GDM1 (cell line): ENCODE data around the gene SF3A2.

ENCODE experiments used
- DNase-seq: peaks from one replicate; lab custom pipeline; 2025; lab: John Stamatoyannopoulos, UW

SF3A2 gene

GRCh38 chr19:2240881-2241760 is 4.5 kb downstream of the SF3A2 start:
- no peak for DNase-seq

DNA sequence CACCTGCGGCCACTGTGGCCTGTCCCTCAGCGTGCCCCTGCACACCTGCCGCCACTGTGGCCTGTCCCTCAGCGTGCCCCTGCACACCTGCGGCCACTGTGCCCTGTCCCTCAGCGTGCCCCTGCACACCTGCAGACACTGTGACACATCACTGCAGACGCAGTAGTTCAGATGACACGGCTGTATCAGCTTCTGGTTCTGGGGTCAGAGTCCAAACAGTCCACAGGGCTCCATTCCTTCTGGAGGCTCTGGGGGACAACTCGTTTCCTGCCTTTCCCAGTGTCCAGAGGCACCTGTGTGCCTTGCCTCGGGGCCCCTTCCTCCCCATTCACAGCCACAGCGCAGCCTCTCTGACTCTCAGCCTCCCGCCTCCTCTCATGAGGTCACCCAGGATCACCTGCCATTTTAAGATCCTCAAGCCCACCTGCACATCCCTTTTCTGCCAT is 5.5 kb downstream of the SF3A2 start:
- no peak for DNase-seq

DNA sequence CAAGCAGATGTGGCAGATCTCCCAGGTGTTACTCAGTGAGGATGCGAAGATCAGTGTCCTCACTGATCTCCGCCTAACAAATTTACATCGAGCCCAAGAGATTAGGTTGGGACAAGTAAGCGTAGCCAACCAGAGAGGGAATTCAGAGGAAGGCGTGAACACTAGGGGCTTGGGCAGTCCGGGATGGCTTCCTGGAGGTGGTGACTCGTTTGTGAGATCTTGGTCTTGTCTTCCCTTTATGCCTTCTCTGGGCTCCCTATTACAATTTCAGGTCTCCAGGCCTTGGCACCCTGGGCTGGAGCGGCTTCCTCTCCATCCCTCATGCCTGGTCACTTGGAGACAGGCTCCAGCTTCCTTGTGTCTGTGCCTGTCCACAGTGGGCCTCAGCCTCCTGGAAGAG is 6.2 kb downstream of the SF3A2 start:
- no peak for DNase-seq

GRCh38 chr19:2243274-2244124 is 6.9 kb downstream of the SF3A2 start:
- DNase-seq, result no peak

- no peak for DNase-seq
These were observed 7.4 kb downstream of the SF3A2 start for GRCh38 chr19:2244125-2244411.

- DNase-seq, result no peak
These were observed 7.9 kb downstream of the SF3A2 start for GRCh38 chr19:2244486-2244885.

DNA sequence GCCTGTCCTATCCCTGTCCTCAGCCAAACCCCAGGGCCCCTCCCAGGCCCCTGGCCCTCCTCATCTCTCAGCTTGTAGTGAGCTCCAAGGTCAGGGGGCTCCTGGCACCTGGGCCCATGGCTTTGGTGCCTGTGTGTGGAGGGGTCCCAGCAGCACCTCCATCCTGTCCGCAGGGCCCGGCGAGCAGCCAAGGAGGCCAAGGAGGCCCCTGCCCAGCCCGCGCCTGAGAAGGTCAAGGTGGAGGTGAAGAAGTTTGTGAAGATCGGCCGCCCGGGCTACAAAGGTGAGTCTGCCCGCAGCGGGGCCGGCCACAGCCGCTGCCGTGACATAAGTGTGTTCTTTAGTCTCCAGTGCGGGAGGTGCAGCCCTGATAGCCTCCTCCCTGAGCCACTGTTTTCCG is 8.6 kb downstream of the SF3A2 start:
- no peak for DNase-seq

DNA sequence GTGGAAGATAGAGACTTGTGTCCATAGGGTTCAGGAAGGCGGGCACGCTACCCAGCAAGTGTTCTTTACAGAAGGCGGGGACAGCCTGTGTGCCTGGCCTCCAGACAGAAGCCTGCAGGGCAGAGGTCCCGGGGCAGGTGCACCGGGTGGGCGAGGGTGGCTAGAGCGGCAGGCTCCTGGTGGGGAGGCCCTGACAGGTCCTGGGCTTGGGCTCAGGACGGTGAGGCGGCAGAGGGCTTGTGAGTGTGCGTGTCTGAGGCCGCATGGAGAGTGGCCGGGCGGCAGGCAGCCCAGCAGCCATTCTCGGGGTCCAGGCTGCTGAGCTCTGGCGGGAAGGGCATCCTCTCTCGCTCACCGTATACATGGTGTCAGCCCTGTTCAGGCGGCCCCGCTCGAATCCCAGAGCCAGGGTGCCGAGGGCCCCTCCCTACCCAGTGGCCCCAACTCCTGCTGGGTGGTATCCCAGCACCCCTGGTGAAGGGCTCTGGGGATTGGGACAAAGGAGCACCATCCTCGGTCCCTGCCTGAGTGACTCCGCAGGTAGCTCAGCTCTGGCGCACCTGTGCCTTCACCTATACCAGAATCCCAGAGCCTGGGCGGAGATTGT is 9.5 kb downstream of the SF3A2 start:
- no peak for DNase-seq

GRCh38 chr19:2246801-2247361 is 10.3 kb downstream of the SF3A2 start:
- no peak for DNase-seq

GRCh38 chr19:2247433-2248101 is 10.9 kb downstream of the SF3A2 start:
- no peak for DNase-seq

GRCh38 chr19:2248136-2249009 is 11.7 kb downstream of the SF3A2 start:
- no peak for DNase-seq

GRCh38 chr19:2249010-2249866 is 12.6 kb downstream of the SF3A2 start, which contains the start of gene AMH:
AMH (plus strand) TSS chr19:2249323; CDS start chr19:2249333, 10 bp downstream.
- no peak for DNase-seq

GRCh38 chr19:2249880-2250765 is 13.5 kb downstream of the SF3A2 start:
- no peak for DNase-seq

GRCh38 chr19:2250766-2251105 is 14.1 kb downstream of the SF3A2 start:
- no peak for DNase-seq

GRCh38 chr19:2251106-2252054 is 14.8 kb downstream of the SF3A2 start:
- DNase-seq, result no peak

DNA sequence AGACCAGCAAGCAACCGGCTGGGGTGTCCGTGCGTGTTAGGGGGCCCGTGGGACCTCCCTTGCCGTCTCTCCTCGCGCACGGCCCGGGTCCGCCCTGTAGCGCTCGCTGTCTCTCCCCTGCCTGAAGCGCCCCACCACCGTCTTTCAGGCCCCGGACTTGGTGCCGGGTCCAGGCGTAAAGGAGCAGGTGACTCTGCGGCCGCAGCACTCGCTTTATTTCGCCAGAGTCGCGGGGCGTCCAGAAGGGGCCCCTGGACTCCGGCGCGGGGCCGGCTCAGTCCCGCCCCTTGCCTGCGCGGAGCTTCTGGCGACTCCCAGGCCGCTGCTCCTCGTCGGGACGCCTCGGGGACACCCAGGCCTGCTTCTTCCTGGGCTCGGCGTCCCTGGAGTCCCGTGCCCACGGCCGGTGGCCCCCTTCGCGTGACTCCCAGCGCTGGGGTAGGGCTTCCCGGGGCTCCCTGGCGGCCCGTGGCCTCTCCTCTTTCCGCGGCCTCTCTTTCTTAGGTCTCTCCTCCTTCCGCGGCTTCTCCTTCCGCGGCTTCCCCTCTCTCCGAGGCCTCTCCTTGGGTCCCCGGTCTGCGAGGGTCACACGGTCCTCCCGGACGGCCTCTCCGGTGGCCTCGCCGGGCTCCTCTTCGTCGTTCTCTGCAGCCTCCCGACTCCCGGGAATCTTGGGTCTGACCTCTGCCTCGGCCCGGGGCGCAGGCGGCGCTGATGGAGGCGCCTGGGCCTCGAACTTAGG is 15.6 kb downstream of the SF3A2 start:
- DNase-seq, result no peak

GRCh38 chr19:2252797-2253105 is 16.1 kb downstream of the SF3A2 start:
- DNase-seq, result no peak
